HCT116 (cell line): Measurements from ENCODE around the gene COX7A2L. TPM values are rescaled to one million over a fixed set of nuclear protein-coding genes. Genes with fewer than 3 reads are reported as not detected.
"Not testable (repeated sequence)": the region's sequence is repeated elsewhere in the genome, so short reads cannot be mapped to it uniquely, and the experiment has no call there.

Experiments
- ATAC-seq: fragments of 200-7000 bp; cut with Tn5 transposase; 2 replicates; pipeline ENCODE4 v1.9.1; 2020; ENCODE audit warnings: mild to moderate bottlenecking, moderate library complexity
- BruUV-seq: library from RNA; stranded (reverse); fragments of 400-500 nt; replicated peaks from 2 replicates; lab custom pipeline; 2021; lab: Mats Ljungman, UMichigan
- CTCF ChIA-PET: fragments of 300-600 bp; sonication (Branson Sonifier 250); formaldehyde crosslinking; loops from one replicate; lab custom pipeline; 2021; ENCODE audit warnings: antibody characterized with exemption; lab: Charles Lee
- POLR2A ChIA-PET: fragments of 300-600, 350-600 bp; sonication (Branson Sonifier 250); formaldehyde crosslinking; loops from one replicate; lab custom pipeline; 2021; ENCODE audit warnings: antibody characterized with exemption; lab: Charles Lee
- RAD21 ChIA-PET, 2 experiments: fragments of 300-600 bp; sonication (Branson Sonifier 250); formaldehyde crosslinking; loops; one replicate each; lab custom pipeline; 2023; ENCODE audit warnings: low total read pairs in 2 of 2; ENCODE audit not compliant: uncharacterized antibody in 2 of 2, unreplicated experiment in 2 of 2, low non-redundant PET in 1 of 2; lab: Charles Lee
- DNase-seq: peaks from one replicate; pipeline ENCODE4 v3.0.0-alpha.2; 2010; ENCODE audit warnings: low read depth, low spot score
- H2AFZ ChIP-seq: fragments of 200-600 bp; shearing (Covaris generic), sonication (generic); 2 replicates; pipeline ENCODE4 v1.6.1; 2017; ENCODE audit warnings: low read depth, mixed run types, mixed read lengths, antibody characterized with exemption, low read length; ENCODE audit not compliant: poor library complexity, severe bottlenecking
- H3K27ac ChIP-seq: 2 replicates; pipeline ENCODE4 v1.5.1; 2012; ENCODE audit warnings: low read depth, low read length
- H3K27me3 ChIP-seq: fragments of 200-600 bp; sonication (generic); 2 replicates; pipeline ENCODE4 v1.6.1; 2016; ENCODE audit warnings: mixed run types, low read length, mixed read lengths; ENCODE audit not compliant: insufficient read depth
- H3K36me3 ChIP-seq, 2 experiments: fragments of 200-500 bp in 1 of 2; fragments of 200-600 bp in 1 of 2; sonication (Bioruptor generic) in 1 of 2; sonication (generic) in 1 of 2; 2 replicates each; pipeline versions ENCODE4 v1.5.1 to v1.6.1; 2014 to 2016; ENCODE audit warnings: low read length in 2 of 2, inconsistent platforms in 1 of 2, mixed read lengths in 1 of 2, mixed run types in 1 of 2; ENCODE audit not compliant: insufficient read depth in 2 of 2, control insufficient read depth in 1 of 2
- H3K4me1 ChIP-seq, 2 experiments: fragments of 200-600 bp in 1 of 2; sonication (generic) in 1 of 2; 2 replicates each; pipeline versions ENCODE4 v1.5.1 to v1.6.1; 2012 to 2017; ENCODE audit warnings: low read length in 2 of 2, inconsistent platforms in 1 of 2, mild to moderate bottlenecking in 1 of 2, mixed read lengths in 1 of 2, mixed run types in 1 of 2, moderate library complexity in 1 of 2; ENCODE audit not compliant: insufficient read depth in 2 of 2, control insufficient read depth in 1 of 2
- H3K4me2 ChIP-seq: fragments of 200-600 bp; sonication (generic); 2 replicates; pipeline ENCODE4 v1.6.1; 2017; ENCODE audit warnings: mixed run types, low read length, mixed read lengths
- H3K4me3 ChIP-seq, 2 experiments: fragments of 200-600 bp in 1 of 2; sonication (generic) in 1 of 2; replicated peaks in 1 of 2; 2 replicates each; pipeline ENCODE4 v1.5.1; 2011 to 2016; ENCODE audit warnings: low read length in 2 of 2, control low read depth in 1 of 2, low read depth in 1 of 2, mild to moderate bottlenecking in 1 of 2, mixed read lengths in 1 of 2, mixed run types in 1 of 2
- H3K79me2 ChIP-seq: fragments of 200-600 bp; sonication (generic); 2 replicates; pipeline ENCODE4 v1.6.1; 2017; ENCODE audit warnings: mild to moderate bottlenecking, mixed run types, low read length, moderate library complexity, mixed read lengths; ENCODE audit not compliant: insufficient read depth
- H3K9ac ChIP-seq: fragments of 200-600 bp; sonication (generic); 2 replicates; pipeline ENCODE4 v1.6.1; 2016; ENCODE audit warnings: low read length, mixed read lengths
- H3K9me2 ChIP-seq: fragments of 200-600 bp; sonication (generic), shearing (Covaris generic); 2 replicates; pipeline ENCODE4 v1.6.1; 2017; ENCODE audit warnings: mixed run types, mild to moderate bottlenecking, moderate library complexity; ENCODE audit not compliant: insufficient read depth
- H3K9me3 ChIP-seq, 2 experiments: fragments of 200-500 bp in 1 of 2; fragments of 200-600 bp in 1 of 2; sonication (Bioruptor generic) in 1 of 2; sonication (generic) in 1 of 2; 2 replicates each; pipeline ENCODE4 v1.6.1; 2014 to 2017; ENCODE audit warnings: low read length in 2 of 2, mixed read lengths in 2 of 2, inconsistent platforms in 1 of 2, low read depth in 1 of 2, mild to moderate bottlenecking in 1 of 2, mixed run types in 1 of 2, moderate library complexity in 1 of 2; ENCODE audit not compliant: control insufficient read depth in 1 of 2, insufficient read depth in 1 of 2
- H4K20me1 ChIP-seq: fragments of 200-600 bp; sonication (generic), shearing (Covaris generic); 2 replicates; pipeline ENCODE4 v1.6.1; 2017; ENCODE audit warnings: mixed run types, mild to moderate bottlenecking, moderate library complexity; ENCODE audit not compliant: insufficient read depth
- ATF3 ChIP-seq: IDR thresholded peaks from 2 replicates; pipeline ENCODE4 v1.6.1; 2012
- CBX3 ChIP-seq: IDR thresholded peaks from 2 replicates; pipeline ENCODE4 v1.6.1; 2012; ENCODE audit warnings: low read depth
- CTCF ChIP-seq, 3 experiments: fragments of 200-600 bp in 1 of 3; sonication (generic) in 1 of 3; IDR thresholded peaks in 2 of 3; conservative IDR thresholded peaks in 1 of 3; 2 replicates each; pipeline ENCODE4 v1.5.1; 2012 to 2017; ENCODE audit warnings: low read depth in 2 of 3, low read length in 2 of 3, antibody characterized with exemption in 1 of 3, borderline replicate concordance in 1 of 3, control low read depth in 1 of 3, mild to moderate bottlenecking in 1 of 3, mixed read lengths in 1 of 3, mixed run types in 1 of 3, moderate library complexity in 1 of 3; ENCODE audit not compliant: insufficient read depth in 1 of 3
- EGR1 ChIP-seq: IDR thresholded peaks from 2 replicates; pipeline ENCODE4 v1.6.1; 2012; ENCODE audit warnings: low read depth
- EZH2 ChIP-seq: fragments of 200-600 bp; sonication (generic); IDR thresholded peaks from 2 replicates; pipeline ENCODE4 v1.6.1; 2017; ENCODE audit warnings: antibody characterized with exemption, mixed run types
- EZH2phosphoT487 ChIP-seq: fragments of 200-600 bp; IDR thresholded peaks from 2 replicates; pipeline ENCODE4 v1.6.1; 2018; ENCODE audit warnings: antibody characterized with exemption, borderline replicate concordance
- FOSL1 ChIP-seq: IDR thresholded peaks from 2 replicates; pipeline ENCODE4 v1.6.1; 2012; ENCODE audit warnings: low read depth
- POLR2A ChIP-seq: IDR thresholded peaks from 2 replicates; pipeline ENCODE4 v1.7.0; 2011; ENCODE audit warnings: borderline replicate concordance; ENCODE audit not compliant: insufficient read depth, insufficient read length; ENCODE audit errors: extremely low read depth
- POLR2AphosphoS5 ChIP-seq: IDR thresholded peaks from 2 replicates; pipeline ENCODE4 v1.6.1; 2011; ENCODE audit warnings: mild to moderate bottlenecking, low read depth, low read length, moderate library complexity
- RAD21 ChIP-seq: IDR thresholded peaks from 2 replicates; pipeline ENCODE4 v1.6.1; 2012; ENCODE audit warnings: low read depth, mild to moderate bottlenecking
- SIN3A ChIP-seq: IDR thresholded peaks from 2 replicates; pipeline ENCODE4 v1.6.1; 2012; ENCODE audit warnings: low read depth
- SP1 ChIP-seq: IDR thresholded peaks from 2 replicates; pipeline ENCODE4 v1.6.1; 2012; ENCODE audit warnings: low read depth
- SRF ChIP-seq: IDR thresholded peaks from 2 replicates; pipeline ENCODE4 v1.6.1; 2012; ENCODE audit warnings: low read depth
- TCF7L2 ChIP-seq: IDR thresholded peaks from 2 replicates; pipeline ENCODE4 v1.7.0; 2011; ENCODE audit warnings: borderline replicate concordance, inconsistent platforms; ENCODE audit not compliant: insufficient read depth, insufficient read length; ENCODE audit errors: extremely low read depth
- YY1 ChIP-seq: IDR thresholded peaks from 2 replicates; pipeline ENCODE4 v1.6.1; 2011; ENCODE audit warnings: low read length, low read depth, moderate library complexity, mild to moderate bottlenecking; ENCODE audit not compliant: insufficient replicate concordance; ENCODE audit errors: extremely low read depth
- ZFX ChIP-seq: fragments of 450-650 bp; IDR thresholded peaks from 2 replicates; pipeline ENCODE4 v1.6.1; 2017
- ZNF274 ChIP-seq: fragments of 200-500 bp; sonication (Bioruptor generic); IDR thresholded peaks from 2 replicates; pipeline ENCODE4 v1.6.1; 2014; ENCODE audit warnings: mild to moderate bottlenecking, low read depth, low read length, inconsistent platforms
- intact Hi-C: fragments of 100-400 bp; cut with micrococcal nuclease; formaldehyde crosslinking; loops from 2 replicates; pipeline ENCODE4 v1.10.0; 2022
- total RNA-seq: library from RNA; stranded (reverse); gene quantifications from one replicate; pipeline ENCODE4 v1.2.1, GENCODE V29; 2021; ENCODE audit not compliant: unreplicated experiment
- TF ChIP-seq, protein P1 (sequence below): IDR thresholded peaks from 2 replicates; pipeline ENCODE4 v1.6.1; 2012
- TF ChIP-seq, protein P2 (sequence below): IDR thresholded peaks from 2 replicates; pipeline ENCODE4 v1.6.1; 2012; ENCODE audit warnings: low read depth

The COX7A2L gene
- total RNA-seq, 1 experiment from 2014 or later = 104 TPM

- Histone ChIP-seq H2AFZ (no peak overlapping the region), H3K4me2 (no peak overlapping the region), H3K4me3 (no peak overlapping the region), H3K4me1 (no peaks in the 10 kb centered on the region), H3K9me3 (no peaks in the 10 kb centered on the region), H3K9me2 (no peaks in the 10 kb centered on the region), H3K36me3 (peaks cover 7 to 26% of the 10 kb centered on the region in 2 experiments), H3K27ac (no peak overlapping the region), H3K79me2 (no peaks in the 10 kb centered on the region)
- intact Hi-C loops = no loop called here
- ChIA-PET RAD21 (no interaction called here), POLR2A (no interaction called here), CTCF (no interaction called here)
- no peak for DNase-seq
- no peak for TF ChIP-seq CTCF (IDR thresholded peaks at IDR 0.05 in 2 of 3, conservative IDR thresholded peaks at IDR 0.05 in 1 of 3; ENCODE audit: borderline replicate concordance in 1 of 3, insufficient read depth in 1 of 3, low read depth in 2 of 3, low read length in 2 of 3)
- no peak for TF ChIP-seq SRF
- no peak for TF ChIP-seq POLR2A
- TF ChIP-seq EZH2phosphoT487 = no peak
- TF ChIP-seq ZFX = no peak
- TF ChIP-seq, protein P1, sequence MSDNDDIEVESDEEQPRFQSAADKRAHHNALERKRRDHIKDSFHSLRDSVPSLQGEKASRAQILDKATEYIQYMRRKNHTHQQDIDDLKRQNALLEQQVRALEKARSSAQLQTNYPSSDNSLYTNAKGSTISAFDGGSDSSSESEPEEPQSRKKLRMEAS = no peak
- no peak for TF ChIP-seq EGR1
- no peak for TF ChIP-seq CBX3
- TF ChIP-seq TCF7L2 = no peak
- no peak for TF ChIP-seq EZH2
- no peak for TF ChIP-seq ZNF274
- TF ChIP-seq FOSL1 = no peak
- TF ChIP-seq SIN3A = no peak
- no peak for TF ChIP-seq YY1
- TF ChIP-seq SP1 = no peak
- TF ChIP-seq, protein P2, sequence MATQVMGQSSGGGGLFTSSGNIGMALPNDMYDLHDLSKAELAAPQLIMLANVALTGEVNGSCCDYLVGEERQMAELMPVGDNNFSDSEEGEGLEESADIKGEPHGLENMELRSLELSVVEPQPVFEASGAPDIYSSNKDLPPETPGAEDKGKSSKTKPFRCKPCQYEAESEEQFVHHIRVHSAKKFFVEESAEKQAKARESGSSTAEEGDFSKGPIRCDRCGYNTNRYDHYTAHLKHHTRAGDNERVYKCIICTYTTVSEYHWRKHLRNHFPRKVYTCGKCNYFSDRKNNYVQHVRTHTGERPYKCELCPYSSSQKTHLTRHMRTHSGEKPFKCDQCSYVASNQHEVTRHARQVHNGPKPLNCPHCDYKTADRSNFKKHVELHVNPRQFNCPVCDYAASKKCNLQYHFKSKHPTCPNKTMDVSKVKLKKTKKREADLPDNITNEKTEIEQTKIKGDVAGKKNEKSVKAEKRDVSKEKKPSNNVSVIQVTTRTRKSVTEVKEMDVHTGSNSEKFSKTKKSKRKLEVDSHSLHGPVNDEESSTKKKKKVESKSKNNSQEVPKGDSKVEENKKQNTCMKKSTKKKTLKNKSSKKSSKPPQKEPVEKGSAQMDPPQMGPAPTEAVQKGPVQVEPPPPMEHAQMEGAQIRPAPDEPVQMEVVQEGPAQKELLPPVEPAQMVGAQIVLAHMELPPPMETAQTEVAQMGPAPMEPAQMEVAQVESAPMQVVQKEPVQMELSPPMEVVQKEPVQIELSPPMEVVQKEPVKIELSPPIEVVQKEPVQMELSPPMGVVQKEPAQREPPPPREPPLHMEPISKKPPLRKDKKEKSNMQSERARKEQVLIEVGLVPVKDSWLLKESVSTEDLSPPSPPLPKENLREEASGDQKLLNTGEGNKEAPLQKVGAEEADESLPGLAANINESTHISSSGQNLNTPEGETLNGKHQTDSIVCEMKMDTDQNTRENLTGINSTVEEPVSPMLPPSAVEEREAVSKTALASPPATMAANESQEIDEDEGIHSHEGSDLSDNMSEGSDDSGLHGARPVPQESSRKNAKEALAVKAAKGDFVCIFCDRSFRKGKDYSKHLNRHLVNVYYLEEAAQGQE = no peak
- TF ChIP-seq ATF3 = no peak
- TF ChIP-seq POLR2AphosphoS5 = no peak
- TF ChIP-seq RAD21 = no peak
- TF ChIP-seq, all 23 proteins: peak for 0
- Histone ChIP-seq H4K20me1 (no peaks in the 10 kb centered on the region), H3K27me3 (no peaks in the 10 kb centered on the region), H3K9ac (no peak overlapping the region)
- BruUV-seq = no TSS peak
- ATAC-seq = no peak
Observed at GRCh38 chr2:42335514-42336104, 25.4 kb downstream of the COX7A2L start.

DNA sequence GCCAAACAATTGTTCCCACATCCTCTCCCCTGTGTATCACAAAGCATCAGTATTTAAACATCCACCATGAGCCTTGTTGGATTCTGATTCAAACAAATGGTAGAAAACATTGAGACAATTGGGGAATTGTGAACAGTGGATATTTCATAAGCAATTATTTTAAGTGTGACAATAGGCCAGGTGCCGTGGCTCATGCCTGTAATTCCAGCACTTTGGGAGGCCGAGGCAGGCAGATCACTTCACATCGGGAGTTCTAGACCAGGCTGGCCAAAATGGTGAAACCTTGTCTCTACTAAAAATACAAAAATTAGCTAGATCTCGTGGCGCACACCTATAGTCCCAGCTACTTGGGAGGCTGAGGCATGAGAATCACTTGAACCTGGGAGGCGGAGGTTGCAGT, 26.2 kb downstream of the COX7A2L start:
- H2AFZ ChIP-seq, H3K4me2 ChIP-seq, CTCF ChIA-PET, H3K9me2 ChIP-seq, ATAC-seq, H3K4me1 ChIP-seq, POLR2A ChIA-PET, H3K27me3 ChIP-seq, BruUV-seq, H4K20me1 ChIP-seq, H3K4me3 ChIP-seq, H3K9me3 ChIP-seq, H3K9ac ChIP-seq, DNase-seq, intact Hi-C loops, H3K27ac ChIP-seq, RAD21 ChIA-PET, H3K79me2 ChIP-seq: not testable (repeated sequence)
- peaks cover 7 to 30% of the 10 kb centered on the region in 2 experiments for H3K36me3 ChIP-seq
